Mesenchymal stem cell (in vitro differentiated cells and primary cell): Measurements from ENCODE around the gene BNIP3.

ENCODE experiments used
- DNase-seq: peaks from one replicate; pipeline ENCODE4 v3.0.0-alpha.2; 2013
- H2AFZ ChIP-seq: one replicate; pipeline ENCODE4 v1.6.1; 2013; ENCODE audit warnings: low read depth, mild to moderate bottlenecking, control low read depth, inconsistent platforms, low read length, moderate library complexity
- H2AK5ac ChIP-seq: 2 replicates; pipeline ENCODE4 v1.6.1; 2013; ENCODE audit warnings: low read length, moderate library complexity, mild to moderate bottlenecking, inconsistent platforms; ENCODE audit not compliant: severe bottlenecking
- H2BK120ac ChIP-seq: one replicate; pipeline ENCODE4 v1.6.1; 2013; ENCODE audit warnings: low read depth, mild to moderate bottlenecking, inconsistent platforms, low read length, moderate library complexity
- H2BK12ac ChIP-seq, 2 experiments: one replicate each; pipeline ENCODE4 v1.6.1; 2013; ENCODE audit warnings: inconsistent platforms in 2 of 2, low read length in 2 of 2, mild to moderate bottlenecking in 2 of 2, moderate library complexity in 2 of 2, control low read depth in 1 of 2
- H2BK15ac ChIP-seq: one replicate; pipeline ENCODE4 v1.6.1; 2013; ENCODE audit warnings: mild to moderate bottlenecking, low read depth, inconsistent platforms; ENCODE audit not compliant: poor library complexity, severe bottlenecking
- H2BK5ac ChIP-seq: 2 replicates; pipeline ENCODE4 v1.6.1; 2013; ENCODE audit warnings: low read depth, mild to moderate bottlenecking, low read length, control low read depth, inconsistent platforms; ENCODE audit not compliant: poor library complexity, severe bottlenecking
- H3K14ac ChIP-seq, 2 experiments: one replicate each; pipeline ENCODE4 v1.6.1; 2013; ENCODE audit warnings: inconsistent platforms in 2 of 2, low read length in 2 of 2, control low read depth in 1 of 2, mild to moderate bottlenecking in 1 of 2, moderate library complexity in 1 of 2
- H3K18ac ChIP-seq, 2 experiments: one replicate each; pipeline ENCODE4 v1.6.1; 2013; ENCODE audit warnings: inconsistent platforms in 2 of 2, low read length in 2 of 2, control low read depth in 1 of 2, low read depth in 1 of 2, mild to moderate bottlenecking in 1 of 2
- H3K23ac ChIP-seq, 2 experiments: one replicate each; pipeline ENCODE4 v1.6.1; 2013; ENCODE audit warnings: inconsistent platforms in 2 of 2, low read length in 2 of 2, mild to moderate bottlenecking in 2 of 2, moderate library complexity in 2 of 2, control low read depth in 1 of 2
- H3K27ac ChIP-seq: 2 replicates; pipeline ENCODE4 v1.5.1; 2013; ENCODE audit warnings: mild to moderate bottlenecking, moderate library complexity, low read length, control low read depth, inconsistent platforms; ENCODE audit not compliant: poor library complexity, severe bottlenecking
- H3K27me3 ChIP-seq, 2 experiments: 2 replicates each; pipeline versions ENCODE4 v1.6.1 to v1.7.0; 2013; ENCODE audit warnings: low read length in 2 of 2, mild to moderate bottlenecking in 2 of 2, moderate library complexity in 2 of 2, control low read depth in 1 of 2, inconsistent platforms in 1 of 2; ENCODE audit not compliant: control insufficient read depth in 1 of 2, insufficient read depth in 1 of 2
- H3K36me3 ChIP-seq, 2 experiments: 2 replicates each; pipeline versions ENCODE4 v1.6.1 to v1.7.0; 2013; ENCODE audit warnings: low read length in 2 of 2, control low read depth in 1 of 2, inconsistent platforms in 1 of 2, low read depth in 1 of 2, mild to moderate bottlenecking in 1 of 2; ENCODE audit not compliant: insufficient read depth in 2 of 2, control insufficient read depth in 1 of 2
- H3K4ac ChIP-seq, 2 experiments: one replicate each; pipeline ENCODE4 v1.6.1; 2013; ENCODE audit warnings: inconsistent platforms in 2 of 2, low read length in 2 of 2, mild to moderate bottlenecking in 2 of 2, moderate library complexity in 2 of 2, control low read depth in 1 of 2, low read depth in 1 of 2
- H3K4me1 ChIP-seq: 2 replicates; pipeline ENCODE4 v1.6.1; 2013; ENCODE audit warnings: low read depth, low read length, control low read depth; ENCODE audit not compliant: control insufficient read depth, insufficient read depth
- H3K4me2 ChIP-seq: 2 replicates; pipeline ENCODE4 v1.6.1; 2013; ENCODE audit warnings: low read length, mild to moderate bottlenecking, inconsistent platforms; ENCODE audit not compliant: poor library complexity, severe bottlenecking
- H3K4me3 ChIP-seq, 2 experiments: 2 replicates each; pipeline versions ENCODE4 v1.5.1 to v1.7.0; 2013; ENCODE audit warnings: low read length in 2 of 2, mild to moderate bottlenecking in 2 of 2, control low read depth in 1 of 2, low read depth in 1 of 2; ENCODE audit not compliant: insufficient read depth in 1 of 2
- H3K79me1 ChIP-seq: replicated peaks from 2 replicates; pipeline ENCODE4 v1.6.1; 2013; ENCODE audit warnings: mild to moderate bottlenecking, control low read depth, low read length, inconsistent platforms; ENCODE audit not compliant: poor library complexity, severe bottlenecking
- H3K9ac ChIP-seq: 2 replicates; pipeline ENCODE4 v1.7.0; 2013; ENCODE audit warnings: mild to moderate bottlenecking, low read length, moderate library complexity
- H3K9me3 ChIP-seq: 2 replicates; pipeline ENCODE4 v1.7.0; 2013; ENCODE audit warnings: mild to moderate bottlenecking, low read length; ENCODE audit not compliant: control insufficient read depth
- H4K8ac ChIP-seq: one replicate; pipeline ENCODE4 v1.6.1; 2013; ENCODE audit warnings: inconsistent platforms, mild to moderate bottlenecking, low read length, moderate library complexity
- H4K91ac ChIP-seq: one replicate; pipeline ENCODE4 v1.6.1; 2013; ENCODE audit warnings: mild to moderate bottlenecking, low read length, inconsistent platforms
- WGBS: methylation state at CpG from one replicate; pipeline ENCODE4 v1.1.7; 2013; ENCODE audit warnings: mixed read lengths; 5-methylcytosine and 5-hydroxymethylcytosine counted together

Gene BNIP3

GRCh38 chr10:131975796-131976195 lies 5.9 kb downstream of the BNIP3 start:
- Histone ChIP-seq H3K79me1 (peaks cover 26% of the 10 kb centered on the region), H3K4me1 (peaks cover 34% of the 10 kb centered on the region), H3K4me2 (no peak overlapping the region), H2BK12ac (no peak overlapping the region), H3K18ac (no peak overlapping the region), H2BK5ac (no peak overlapping the region), H3K14ac (no peak overlapping the region), H3K4me3 (no peak overlapping the region), H3K27ac (no peak overlapping the region), H3K4ac (no peak overlapping the region), H3K36me3 (peaks cover 22% of the 10 kb centered on the region in 2 experiments), H4K91ac (no peak overlapping the region), H2AFZ (no peak overlapping the region), H4K8ac (no peak overlapping the region), H3K9ac (no peak overlapping the region), H3K23ac (no peak overlapping the region), H3K27me3 (no peaks in the 10 kb centered on the region), H2BK15ac (no peak overlapping the region), H2AK5ac (no peak overlapping the region), H3K9me3 (no peaks in the 10 kb centered on the region), H2BK120ac (no peak overlapping the region)
- WGBS, result 96% methylated on average over 10 of the region's 10 CpGs
- no peak for DNase-seq

DNA sequence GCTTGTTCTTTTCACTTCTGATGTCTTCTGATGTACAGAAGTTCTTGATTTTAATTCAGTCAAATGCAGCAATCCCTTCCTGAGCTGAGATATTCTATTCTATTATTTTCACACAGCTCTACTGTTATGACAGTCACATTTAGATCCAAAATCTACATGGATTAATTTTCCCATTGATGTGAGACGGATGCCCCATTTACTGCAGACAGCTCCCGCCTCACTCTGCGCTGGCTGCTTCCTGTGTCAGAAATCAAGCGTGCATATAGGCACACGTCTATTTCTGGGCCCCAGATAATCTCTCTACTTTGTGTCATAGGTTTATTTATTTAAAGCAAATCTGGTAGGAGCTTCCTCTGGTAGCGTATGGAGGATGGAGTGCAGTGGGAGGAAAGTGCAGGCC lies 6.7 kb downstream of the BNIP3 start:
- no peak overlapping the region for H2BK15ac ChIP-seq
- no peak overlapping the region for H2AFZ ChIP-seq
- no peak overlapping the region for H3K4me3 ChIP-seq
- 82% methylated on average over 5 of the region's 6 CpGs for WGBS
- no peak overlapping the region for H3K4me2 ChIP-seq
- no peak for DNase-seq
- H3K79me1 ChIP-seq, result peaks cover 32% of the 10 kb centered on the region
- no peak overlapping the region for H2BK12ac ChIP-seq
- no peaks in the 10 kb centered on the region for H3K9me3 ChIP-seq
- H3K23ac ChIP-seq, result no peak overlapping the region
- H2AK5ac ChIP-seq, result no peak overlapping the region
- H3K18ac ChIP-seq, result no peak overlapping the region
- no peak overlapping the region for H3K9ac ChIP-seq
- H2BK120ac ChIP-seq, result no peak overlapping the region
- no peak overlapping the region for H4K91ac ChIP-seq
- no peak overlapping the region for H3K4ac ChIP-seq
- no peak overlapping the region for H2BK5ac ChIP-seq
- H3K14ac ChIP-seq, result no peak overlapping the region
- no peak overlapping the region for H4K8ac ChIP-seq
- peaks cover 30% of the 10 kb centered on the region in 2 experiments for H3K36me3 ChIP-seq
- H3K27ac ChIP-seq, result no peak overlapping the region
- H3K27me3 ChIP-seq, result no peaks in the 10 kb centered on the region
- H3K4me1 ChIP-seq, result peaks cover 31% of the 10 kb centered on the region

DNA sequence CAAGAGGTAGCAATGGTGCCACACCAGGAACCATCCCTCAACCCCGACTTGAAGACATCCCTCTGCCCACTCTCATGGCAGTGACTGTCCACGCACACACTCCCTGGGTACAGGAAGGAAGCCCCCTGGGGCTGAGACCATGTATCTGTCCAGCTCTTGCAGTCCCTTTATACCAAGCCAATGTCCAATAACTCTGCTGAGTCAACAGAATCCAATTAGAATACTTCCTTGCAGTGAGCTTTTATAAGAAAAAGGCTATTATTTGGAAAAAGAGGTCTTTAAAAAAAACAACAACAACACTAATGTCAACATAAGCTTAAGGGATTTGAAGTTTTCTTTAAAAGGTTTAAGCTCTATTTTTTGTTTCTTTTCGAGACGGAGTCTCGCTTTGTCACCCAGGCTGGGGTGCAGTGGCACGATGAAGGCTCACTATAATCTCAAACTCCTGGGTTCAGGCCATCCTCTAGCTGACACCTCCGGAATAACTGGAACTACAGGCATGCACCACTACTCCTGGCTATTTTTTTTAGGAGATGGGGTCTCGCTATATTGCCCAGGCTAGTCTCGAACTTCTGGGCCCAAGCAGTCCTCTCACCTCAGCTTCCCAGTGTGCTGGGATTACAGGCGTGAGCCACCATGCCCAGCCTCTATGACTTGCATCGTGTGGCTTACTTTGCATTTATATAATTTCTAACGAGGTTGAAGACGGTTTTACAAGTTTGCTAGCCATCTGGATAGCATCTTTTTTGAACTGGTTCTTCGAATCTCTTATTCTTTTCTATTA lies 7.5 kb downstream of the BNIP3 start:
- 89% methylated on average over 13 of the region's 14 CpGs for WGBS
- Histone ChIP-seq H3K18ac (no peak overlapping the region), H3K36me3 (peaks cover 37 to 38% of the 10 kb centered on the region in 2 experiments), H2BK5ac (no peak overlapping the region), H3K27ac (no peak overlapping the region), H3K9ac (no peak overlapping the region), H3K4me1 (peaks cover 25% of the 10 kb centered on the region), H2BK15ac (no peak overlapping the region), H2AK5ac (no peak overlapping the region), H3K4me2 (no peak overlapping the region), H4K91ac (no peak overlapping the region), H3K9me3 (no peaks in the 10 kb centered on the region), H3K27me3 (no peaks in the 10 kb centered on the region), H2BK120ac (no peak overlapping the region), H3K4ac (no peak overlapping the region), H2BK12ac (no peak overlapping the region), H2AFZ (no peak overlapping the region), H4K8ac (no peak overlapping the region), H3K14ac (no peak overlapping the region), H3K79me1 (peaks cover 30% of the 10 kb centered on the region), H3K23ac (no peak overlapping the region), H3K4me3 (no peak overlapping the region)
- no peak for DNase-seq

DNA sequence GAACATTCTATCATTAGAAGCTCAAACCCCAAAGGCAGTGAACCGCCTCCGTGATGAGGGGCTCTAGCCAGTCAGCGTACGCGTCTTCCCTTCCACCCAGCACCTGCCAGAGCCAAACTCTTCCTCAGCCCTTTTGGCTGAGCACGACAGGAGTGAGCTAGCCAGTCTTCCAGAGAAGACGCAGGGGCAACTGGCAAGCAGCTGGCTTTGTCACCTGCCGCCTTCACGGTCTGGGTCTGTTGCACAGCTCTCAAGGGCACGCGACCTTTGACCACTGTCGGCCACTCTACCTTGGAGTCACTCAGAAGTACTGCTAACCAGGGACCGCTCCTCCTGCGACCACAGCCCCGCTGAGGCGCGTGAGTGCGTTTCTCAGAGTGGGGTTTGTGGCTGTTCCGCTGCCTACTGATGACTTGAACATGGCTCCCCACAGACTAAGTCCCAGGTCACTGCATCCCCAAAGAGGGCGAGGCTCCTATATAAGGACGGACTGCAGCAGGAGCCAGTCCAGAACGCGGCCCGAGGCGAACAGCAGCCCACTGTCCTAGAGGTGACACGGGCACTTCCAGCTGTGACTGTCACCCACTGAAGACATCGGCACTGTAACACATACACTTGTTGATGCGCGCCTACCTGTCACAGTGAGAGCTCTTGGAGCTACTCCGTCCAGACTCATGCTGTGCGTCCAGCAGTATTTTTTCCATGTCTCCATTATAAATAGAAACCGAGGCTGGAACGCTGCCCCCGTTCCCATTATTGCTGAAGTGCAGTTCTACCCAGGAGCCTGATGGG lies 8.4 kb downstream of the BNIP3 start:
- Histone ChIP-seq H3K4me2 (no peak overlapping the region), H3K4ac (no peak overlapping the region), H4K91ac (no peak overlapping the region), H2AFZ (no peak overlapping the region), H3K79me1 (peaks cover 35% of the 10 kb centered on the region), H3K9me3 (no peaks in the 10 kb centered on the region), H3K9ac (no peak overlapping the region), H3K36me3 (peaks cover 44 to 46% of the 10 kb centered on the region in 2 experiments), H3K23ac (no peak overlapping the region), H3K14ac (no peak overlapping the region), H2BK120ac (no peak overlapping the region), H3K4me3 (peak overlapping the region in 1 of 2 experiments; percentile 21), H3K4me1 (peaks cover 21% of the 10 kb centered on the region), H2BK15ac (no peak overlapping the region), H3K18ac (no peak overlapping the region), H3K27me3 (no peaks in the 10 kb centered on the region), H2BK5ac (no peak overlapping the region), H2BK12ac (no peak overlapping the region), H3K27ac (no peak overlapping the region), H4K8ac (no peak overlapping the region), H2AK5ac (no peak overlapping the region)
- 93% methylated on average over 34 of the region's 34 CpGs for whole genome bisulfite sequencing
- DNase-seq, result no peak
